IPS-18c (cell line): Measurements from ENCODE around the gene LRMDA.

Experiments
- H3K4me3 ChIP-seq: 2 replicates; pipeline ENCODE4 v1.7.0; 2013; ENCODE audit warnings: low read depth, mild to moderate bottlenecking, low read length, moderate library complexity; ENCODE audit not compliant: insufficient read depth
- H3K9me3 ChIP-seq: one replicate; pipeline ENCODE4 v1.6.1; 2013; ENCODE audit warnings: mild to moderate bottlenecking, low read length, moderate library complexity; ENCODE audit not compliant: control insufficient read depth, insufficient read depth

Gene LRMDA

DNA sequence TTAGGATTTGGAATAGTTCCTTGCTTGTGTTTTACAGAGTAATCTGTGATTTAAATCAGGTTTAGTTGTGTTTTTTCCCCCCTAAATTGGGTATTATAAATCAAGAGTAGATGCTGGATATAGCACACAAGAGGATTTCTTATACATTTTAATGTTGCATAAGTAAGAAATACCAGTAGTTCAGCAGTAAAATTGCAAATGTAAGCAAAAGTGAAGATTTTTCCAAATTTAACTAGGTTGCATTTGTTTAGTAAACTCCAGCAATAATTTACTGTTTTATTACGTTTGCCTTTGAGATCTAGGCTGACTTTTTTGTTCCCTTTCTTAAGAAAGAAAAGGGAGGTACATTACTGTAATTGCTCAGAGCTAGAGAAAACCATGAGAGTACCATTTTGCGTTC is 207.3 kb downstream of the LRMDA start:
- Histone ChIP-seq H3K4me3 (no peak overlapping the region), H3K9me3 (no peaks in the 10 kb centered on the region)

DNA sequence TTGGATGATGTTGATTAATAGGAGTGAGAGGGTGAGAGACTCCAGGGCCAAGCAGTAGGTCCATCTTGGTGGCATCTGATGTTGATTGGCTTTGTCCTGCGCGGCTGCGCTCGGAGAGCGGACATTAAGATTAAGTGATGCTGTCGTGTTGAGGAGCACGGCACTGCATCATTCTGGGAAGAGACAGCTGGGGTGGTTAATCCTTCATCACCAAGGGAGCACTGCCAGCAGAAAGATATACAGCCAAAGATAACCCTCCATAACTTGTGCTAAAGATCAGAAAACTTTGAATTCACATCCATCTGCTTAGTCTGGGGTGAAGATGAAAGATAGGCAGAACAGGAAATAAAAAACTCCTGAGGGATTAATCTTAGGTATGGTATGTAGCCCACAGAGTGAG is 208.3 kb downstream of the LRMDA start:
- Histone ChIP-seq H3K9me3 (no peaks in the 10 kb centered on the region), H3K4me3 (no peak overlapping the region)

GRCh38 chr10:75640381-75640780 is 209.0 kb downstream of the LRMDA start:
- Histone ChIP-seq H3K4me3 (no peak overlapping the region), H3K9me3 (no peaks in the 10 kb centered on the region)

DNA sequence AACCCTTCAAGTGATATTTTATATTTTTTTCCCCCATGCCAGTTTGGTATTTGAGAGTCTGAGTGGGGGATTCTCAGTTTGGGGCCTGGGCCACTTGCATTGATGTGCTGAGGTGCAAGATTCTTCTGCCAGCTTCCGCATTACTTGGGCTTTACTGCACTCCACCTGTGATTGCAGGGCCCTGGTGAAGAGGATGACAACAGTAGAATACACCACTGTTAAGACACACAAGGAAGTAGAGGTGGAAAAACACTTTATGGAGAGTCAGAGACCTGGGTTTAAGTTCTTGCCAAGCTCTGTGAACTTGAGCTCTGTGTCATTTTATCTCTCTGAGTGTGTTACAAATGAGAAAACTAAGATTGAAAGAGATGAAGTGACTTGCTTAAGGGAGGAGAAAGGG is 209.4 kb downstream of the LRMDA start:
- Histone ChIP-seq H3K4me3 (no peak overlapping the region), H3K9me3 (no peaks in the 10 kb centered on the region)

GRCh38 chr10:75643405-75643804 is 212.0 kb downstream of the LRMDA start:
- no peak overlapping the region for H3K4me3 ChIP-seq
- no peaks in the 10 kb centered on the region for H3K9me3 ChIP-seq

DNA sequence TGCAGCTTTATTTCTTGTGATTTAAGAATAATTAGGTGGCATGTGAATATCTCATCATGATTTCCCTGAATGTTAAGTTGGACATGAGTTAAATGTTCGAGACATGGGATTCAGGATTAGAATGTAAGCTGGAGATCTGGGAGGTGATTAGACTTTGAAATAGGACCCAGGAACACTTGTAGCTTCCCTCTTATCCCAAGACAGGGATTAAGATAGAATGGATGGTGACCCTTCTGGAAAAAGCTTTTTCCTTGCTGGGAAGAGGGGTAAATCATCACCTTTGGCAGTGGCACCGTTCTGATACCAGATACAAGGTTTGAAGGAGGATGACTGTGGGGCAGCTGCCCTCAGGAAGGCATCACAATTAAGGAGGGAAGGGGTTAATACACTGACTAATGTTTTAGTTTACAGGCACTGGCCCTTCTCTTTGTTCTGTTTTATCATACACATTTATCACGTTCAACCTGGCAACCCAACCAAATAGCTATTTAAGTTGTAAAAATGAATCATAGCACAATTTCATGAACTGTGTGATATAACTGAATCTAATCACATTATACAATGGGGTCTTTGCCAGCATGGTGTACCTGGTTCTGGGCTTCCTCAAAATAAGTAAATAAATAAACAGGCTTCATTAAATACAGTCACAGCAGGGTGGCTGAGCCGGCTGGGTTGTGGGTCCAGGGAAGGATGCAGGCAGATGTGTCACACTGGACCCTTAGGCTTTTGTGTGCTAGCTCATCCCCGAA is 212.7 kb downstream of the LRMDA start:
- Histone ChIP-seq H3K9me3 (no peaks in the 10 kb centered on the region), H3K4me3 (no peak overlapping the region)

DNA sequence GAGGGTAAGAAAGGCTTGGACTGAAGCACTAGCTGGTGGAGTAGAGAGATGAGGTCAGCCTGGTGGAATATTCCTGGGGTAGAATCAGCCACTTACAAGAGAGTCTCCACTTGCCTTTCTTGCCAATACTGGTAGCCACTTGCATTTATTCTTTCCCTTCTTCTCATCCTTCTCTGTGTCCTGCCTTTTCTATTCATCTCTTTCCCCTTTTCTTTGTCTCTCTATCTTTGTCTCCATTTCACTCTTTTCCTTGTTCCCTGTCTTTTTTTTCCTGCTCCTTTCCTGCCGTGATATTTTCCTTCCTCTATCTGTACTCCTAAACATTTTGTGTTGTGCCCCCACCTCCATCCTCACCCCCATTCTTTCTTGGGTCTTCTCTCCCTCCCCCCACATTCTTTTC is 214.3 kb downstream of the LRMDA start:
- H3K9me3 ChIP-seq, result no peaks in the 10 kb centered on the region

DNA sequence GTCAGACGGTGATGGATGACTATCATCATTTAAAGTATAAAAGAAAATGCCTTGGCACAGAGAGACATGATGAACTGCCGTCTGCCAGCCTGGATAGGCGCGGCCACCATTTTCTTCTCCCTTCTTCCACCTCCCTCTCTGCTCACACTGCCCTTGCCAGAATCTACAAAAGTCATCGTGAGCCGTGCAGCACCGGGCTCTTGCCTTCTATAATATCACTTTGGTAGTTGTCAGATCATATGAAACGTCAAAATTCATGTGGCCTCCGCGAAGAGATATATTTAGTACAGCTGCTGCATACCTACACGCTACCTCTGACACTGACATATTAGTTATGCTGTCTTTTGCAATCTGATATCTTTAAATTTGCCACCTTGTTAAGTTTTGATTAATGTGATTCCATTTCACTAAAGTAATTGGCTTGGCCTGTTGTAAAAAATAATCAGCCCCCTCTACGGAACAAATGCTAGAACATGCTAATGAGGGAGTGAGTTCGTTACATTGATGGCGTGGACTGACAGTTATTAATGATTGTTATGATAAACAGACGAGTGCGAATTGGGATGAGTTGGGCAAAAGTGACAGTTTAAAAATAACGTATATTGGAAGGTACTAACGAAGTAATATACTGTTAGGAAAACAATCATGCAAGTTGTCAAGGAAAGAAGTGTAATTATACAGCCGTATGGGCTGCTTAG is 214.9 kb downstream of the LRMDA start:
- Histone ChIP-seq H3K4me3 (no peak overlapping the region), H3K9me3 (no peaks in the 10 kb centered on the region)

More for the DNA sequence above, 214.3 kb downstream of the LRMDA start:
- no peak overlapping the region for H3K4me3 ChIP-seq

DNA sequence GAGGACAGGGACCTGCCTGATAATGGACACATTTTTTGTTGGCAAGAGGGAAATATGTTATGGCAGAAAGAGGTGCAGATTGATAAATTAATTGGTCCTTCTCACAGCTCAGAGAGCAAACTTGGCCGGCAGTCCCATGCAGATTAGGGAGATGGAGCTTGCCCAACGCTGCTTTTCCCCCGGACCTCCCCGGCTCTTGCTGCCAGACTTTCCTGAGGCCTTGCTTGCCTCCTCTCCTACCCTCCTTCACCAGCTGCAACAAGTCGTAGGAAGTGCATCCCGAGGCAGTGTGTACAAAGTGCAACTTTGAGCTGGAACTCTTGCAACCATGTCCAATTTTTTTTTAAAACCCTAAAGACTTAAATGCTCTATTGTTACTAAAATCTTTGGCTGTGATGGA is 215.5 kb downstream of the LRMDA start:
- Histone ChIP-seq H3K9me3 (no peaks in the 10 kb centered on the region), H3K4me3 (no peak overlapping the region)

DNA sequence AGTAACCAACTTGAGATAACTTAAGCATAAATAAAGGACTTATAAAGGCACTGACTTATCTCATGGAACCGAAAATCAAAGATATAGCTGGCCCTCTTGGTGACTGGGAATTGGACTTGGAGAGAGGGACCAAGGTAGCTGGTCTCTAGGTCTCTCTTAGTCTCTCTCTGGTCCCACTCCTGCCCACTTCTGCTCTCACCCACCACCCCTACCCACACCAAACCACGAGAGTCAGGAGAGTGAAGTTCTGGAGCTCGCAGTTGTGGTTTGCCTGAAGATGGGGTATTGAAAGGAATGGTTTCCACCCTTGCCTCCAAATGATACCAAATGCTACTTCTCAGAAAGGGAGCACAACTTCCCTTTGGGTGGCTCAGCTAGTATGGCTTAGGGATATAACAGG is 216.3 kb downstream of the LRMDA start:
- H3K4me3 ChIP-seq, result no peak overlapping the region
- H3K9me3 ChIP-seq, result no peaks in the 10 kb centered on the region

DNA sequence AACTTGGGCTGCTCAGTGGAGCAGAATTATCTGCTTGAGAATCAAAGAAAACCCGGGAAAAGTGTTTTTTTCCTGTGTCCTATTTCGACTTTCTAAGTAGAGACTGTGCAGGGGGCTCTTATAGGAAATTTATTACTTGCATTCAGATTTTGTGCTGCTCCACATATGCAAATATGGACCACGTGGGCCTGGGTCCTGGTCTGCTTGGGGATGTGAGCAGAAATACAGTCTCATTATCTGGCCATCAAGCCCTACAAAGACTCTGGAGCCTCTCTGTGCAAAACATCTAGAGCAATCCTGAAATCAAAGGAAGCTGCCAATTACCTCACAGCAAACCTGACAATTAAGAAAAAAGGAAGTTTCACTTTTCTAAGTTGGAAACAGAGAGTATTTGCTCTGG is 216.9 kb downstream of the LRMDA start:
- Histone ChIP-seq H3K9me3 (no peaks in the 10 kb centered on the region), H3K4me3 (no peak overlapping the region)

- H3K4me3 ChIP-seq, result no peak overlapping the region
- no peaks in the 10 kb centered on the region for H3K9me3 ChIP-seq
These were observed 217.4 kb downstream of the LRMDA start for GRCh38 chr10:75648854-75649253.

DNA sequence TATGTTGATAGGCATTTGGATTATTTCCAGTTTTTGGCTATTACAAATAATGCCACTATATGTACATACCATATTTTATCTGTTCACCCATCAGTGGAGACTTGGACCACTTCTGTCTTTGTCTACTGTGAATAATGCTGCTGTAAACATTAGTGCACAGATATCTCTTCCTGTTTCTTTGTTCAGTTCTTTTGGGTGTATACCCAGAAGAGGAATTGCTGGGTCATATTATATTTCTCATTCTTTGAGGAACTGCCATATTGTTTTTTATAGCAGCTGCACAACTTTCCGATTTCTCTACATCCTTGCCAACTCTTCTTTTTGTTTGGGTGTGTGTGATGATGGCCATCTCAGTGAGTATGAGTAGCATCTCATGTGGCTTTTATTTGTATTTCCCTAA is 218.0 kb downstream of the LRMDA start:
- no peak overlapping the region for H3K4me3 ChIP-seq

DNA sequence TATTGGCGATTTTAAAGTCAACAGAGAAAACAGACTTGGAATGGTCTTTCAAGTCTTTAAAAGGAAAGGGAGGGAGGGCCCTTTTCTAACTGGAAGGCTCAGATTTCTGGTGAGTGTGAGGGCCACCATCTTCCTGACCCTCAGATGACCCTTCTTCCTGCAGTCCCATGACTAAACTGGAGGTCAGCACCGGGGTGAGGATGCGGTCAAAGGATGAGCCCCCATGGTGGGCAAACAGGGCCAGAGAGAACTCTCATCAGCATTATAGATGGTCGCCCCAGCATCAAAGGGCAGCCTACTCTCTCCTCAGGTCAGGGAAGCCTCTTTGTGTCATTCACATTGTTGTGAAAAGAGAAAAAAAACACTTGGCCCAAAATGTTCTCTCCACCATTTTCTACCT is 219.2 kb downstream of the LRMDA start:
- Histone ChIP-seq H3K4me3 (no peak overlapping the region), H3K9me3 (no peaks in the 10 kb centered on the region)

More for the DNA sequence above, 218.0 kb downstream of the LRMDA start:
- H3K9me3 ChIP-seq, result no peaks in the 10 kb centered on the region

GRCh38 chr10:75651417-75651816 is 220.0 kb downstream of the LRMDA start:
- Histone ChIP-seq H3K4me3 (no peak overlapping the region), H3K9me3 (no peaks in the 10 kb centered on the region)

DNA sequence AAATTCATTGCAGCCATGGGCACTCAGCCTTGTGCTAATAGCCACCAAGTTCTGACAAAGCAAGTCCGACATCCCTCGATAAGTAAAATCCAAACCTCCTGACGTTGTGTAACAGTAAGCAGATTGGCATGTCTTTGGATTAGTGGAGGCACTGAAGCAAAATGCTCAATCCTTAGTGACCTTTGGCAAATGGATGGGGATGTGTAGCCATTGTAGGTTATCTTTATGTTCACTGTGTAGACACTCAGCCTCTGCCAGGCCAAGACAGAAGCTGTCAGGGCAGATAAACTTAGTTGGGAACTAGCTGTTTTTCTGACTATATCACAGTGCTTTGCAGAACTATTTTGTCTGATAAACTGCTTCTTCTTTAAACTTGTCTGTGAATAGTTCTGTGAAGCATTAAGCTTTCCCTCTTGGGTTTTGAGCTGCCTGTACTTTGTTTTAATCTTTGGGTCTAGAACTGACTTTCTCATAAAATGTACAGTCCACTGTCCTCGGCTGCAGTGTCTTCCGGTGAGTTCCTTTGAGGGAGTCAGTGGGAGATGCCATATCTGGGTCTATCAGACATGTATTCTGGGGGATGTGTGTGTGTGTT is 220.8 kb downstream of the LRMDA start:
- H3K9me3 ChIP-seq, result no peaks in the 10 kb centered on the region
- H3K4me3 ChIP-seq, result no peak overlapping the region

GRCh38 chr10:75653761-75654160 is 222.3 kb downstream of the LRMDA start:
- Histone ChIP-seq H3K9me3 (no peaks in the 10 kb centered on the region), H3K4me3 (no peak overlapping the region)

DNA sequence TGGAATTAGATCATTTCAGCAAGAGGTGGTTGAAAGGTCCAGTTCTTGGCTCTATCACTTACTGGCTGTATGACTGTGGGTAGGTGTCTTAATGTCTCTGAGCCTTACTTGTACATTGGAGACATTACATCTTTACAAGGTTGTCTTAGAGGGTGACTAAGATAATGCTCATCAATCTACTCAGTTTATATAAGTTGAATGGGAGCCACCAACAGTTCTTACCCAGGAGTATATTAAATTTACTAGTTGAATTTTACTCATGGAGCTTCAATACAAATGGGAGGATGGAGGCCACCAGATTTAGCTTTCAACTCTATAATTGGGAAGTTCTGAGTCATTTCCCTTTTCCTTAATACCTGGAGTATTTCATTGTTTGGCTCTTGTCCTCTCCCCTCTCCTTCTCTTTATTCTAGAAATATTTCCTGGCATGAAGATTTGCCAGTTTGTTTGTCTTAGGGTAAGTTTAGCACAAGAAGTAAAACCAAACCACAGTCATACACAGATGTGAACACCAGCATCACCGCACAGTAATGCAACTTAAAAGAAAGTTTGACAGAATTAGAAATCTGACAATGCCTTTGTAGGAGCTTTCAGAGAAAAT is 222.8 kb downstream of the LRMDA start:
- Histone ChIP-seq H3K4me3 (no peak overlapping the region), H3K9me3 (no peaks in the 10 kb centered on the region)
